Measurements from ENCODE around the gene CMSS1. TPM values are rescaled to one million over a fixed set of nuclear protein-coding genes. Genes with fewer than 3 reads are reported as not detected.

Gene CMSS1
- total and polyA plus RNA-seq, 7 experiments from 2014 or later, result 14.9 to 47.7 (median 18.4) TPM

DNA sequence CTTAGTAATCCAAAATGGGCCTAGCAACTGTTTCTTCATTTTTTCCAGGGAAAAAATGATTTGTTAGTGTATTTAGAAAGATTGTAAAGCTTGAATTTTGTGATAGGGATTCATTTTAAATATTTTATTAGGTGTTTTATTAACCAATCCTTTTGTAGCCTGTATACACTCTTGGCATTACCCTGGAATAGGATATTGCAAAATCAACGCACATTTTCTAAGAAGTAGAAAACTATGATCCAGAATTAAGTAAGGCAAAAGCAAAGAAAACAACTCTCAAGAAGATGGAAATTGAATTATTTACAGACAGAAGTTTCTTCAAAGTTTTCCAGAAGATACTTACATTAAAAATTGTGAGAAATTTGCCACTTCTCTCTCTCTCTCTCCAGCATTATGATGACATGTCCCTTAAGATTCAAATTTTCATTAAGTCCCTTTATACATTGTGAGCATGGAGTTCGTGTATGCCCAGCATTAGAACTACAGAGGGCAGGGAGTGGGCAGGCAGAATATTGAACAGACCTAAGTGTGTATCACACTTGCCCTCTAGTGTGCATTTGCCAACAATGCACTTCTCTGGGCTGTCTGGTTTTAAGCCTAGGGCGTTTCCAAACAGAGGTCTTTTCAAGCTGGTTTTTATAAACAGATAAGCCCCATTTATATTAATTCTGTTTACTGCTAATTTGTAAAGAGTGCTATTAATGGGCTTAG lies 28.5 kb upstream of the CMSS1 start:
- Histone ChIP-seq H3K4me3 (ENCODE audit: low read length) (no peak overlapping the region), H3K27ac (ENCODE audit: low read depth, low read length) (no peak overlapping the region), H3K9me3 (ENCODE audit: control insufficient read depth in 2 of 3, low read length in 3 of 3) (no peaks in the 10 kb centered on the region), H3K36me3 (ENCODE audit: control insufficient read depth in 2 of 3, insufficient read depth in 3 of 3, low read length in 3 of 3) (no peaks in the 10 kb centered on the region), H3K4me1 (ENCODE audit: control insufficient read depth in 2 of 2, insufficient read depth in 2 of 2, low read length in 2 of 2) (no peaks in the 10 kb centered on the region), H3K27me3 (ENCODE audit: control insufficient read depth in 2 of 2, insufficient read depth in 2 of 2, low read length in 2 of 2) (no peaks in the 10 kb centered on the region)
- DNase-seq (peak in 3 of 9 donors; percentile 1 to 10 (median 9)), ATAC-seq (peak; percentile 76)
- H3K36me3 Mint-ChIP-seq, result no peaks in the 10 kb centered on the region
- no peak overlapping the region for H3K4me3 Mint-ChIP-seq
- H3K4me1 Mint-ChIP-seq, result peaks cover 0 to 3% (median 0%) of the 10 kb centered on the region in 7 donors
- H3K27ac Mint-ChIP-seq, result no peak overlapping the region
- peaks cover 0 to 40% (median 8%) of the 10 kb centered on the region in 5 donors for H3K27me3 Mint-ChIP-seq
- intact Hi-C loops (cut with micrococcal nuclease), result loop anchor here in 1 of 2 donors (1.0 kb wide), 2 partner anchors 766 to 972 kb away; no protein-coding TSS in a partner anchor
- CTCF ChIA-PET, result no interaction called here
- POLR2A ChIA-PET, result interaction anchor here (0.6 kb wide), 1 partner anchor 25 kb away, joined by 5 read pairs; no protein-coding TSS in a partner anchor
- no peaks in the 10 kb centered on the region for H3K9me3 Mint-ChIP-seq

DNA sequence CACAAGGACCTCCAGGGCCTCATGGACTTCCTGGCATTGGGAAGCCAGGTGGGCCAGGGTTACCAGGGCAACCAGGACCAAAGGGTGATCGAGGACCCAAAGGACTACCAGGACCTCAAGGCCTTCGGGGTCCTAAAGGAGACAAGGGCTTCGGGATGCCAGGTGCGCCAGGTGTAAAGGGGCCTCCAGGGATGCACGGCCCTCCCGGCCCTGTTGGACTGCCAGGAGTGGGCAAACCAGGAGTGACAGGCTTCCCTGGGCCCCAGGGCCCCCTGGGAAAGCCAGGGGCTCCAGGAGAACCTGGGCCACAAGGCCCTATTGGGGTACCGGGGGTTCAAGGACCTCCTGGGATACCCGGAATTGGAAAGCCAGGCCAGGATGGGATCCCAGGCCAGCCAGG lies 23.2 kb upstream of the CMSS1 start:
- DNase-seq (no peak), ATAC-seq (no peak)
- ChIA-PET POLR2A (no interaction called here), CTCF (no interaction called here)
- H3K36me3 ChIP-seq (ENCODE audit: control insufficient read depth in 2 of 3, insufficient read depth in 3 of 3, low read length in 3 of 3), result no peaks in the 10 kb centered on the region
- H3K27me3 ChIP-seq (ENCODE audit: control insufficient read depth in 2 of 2, insufficient read depth in 2 of 2, low read length in 2 of 2), result no peaks in the 10 kb centered on the region
- Mint-ChIP-seq H3K27ac (no peak overlapping the region), H3K9me3 (peaks cover 0 to 4% (median 0%) of the 10 kb centered on the region in 11 donors), H3K27me3 (peaks cover 0 to 13% (median 4%) of the 10 kb centered on the region in 5 donors), H3K36me3 (no peaks in the 10 kb centered on the region), H3K4me3 (no peak overlapping the region), H3K4me1 (no peaks in the 10 kb centered on the region)
- no peak overlapping the region for H3K27ac ChIP-seq (ENCODE audit: low read depth, low read length)
- H3K9me3 ChIP-seq (ENCODE audit: control insufficient read depth in 2 of 3, low read length in 3 of 3), result no peaks in the 10 kb centered on the region
- no peaks in the 10 kb centered on the region for H3K4me1 ChIP-seq (ENCODE audit: control insufficient read depth in 2 of 2, insufficient read depth in 2 of 2, low read length in 2 of 2)
- no peak overlapping the region for H3K4me3 ChIP-seq (ENCODE audit: low read length)
- intact Hi-C loops (cut with micrococcal nuclease), result no loop called here

- Histone ChIP-seq H3K27me3 (ENCODE audit: control insufficient read depth in 2 of 2, insufficient read depth in 2 of 2, low read length in 2 of 2) (no peaks in the 10 kb centered on the region), H3K36me3 (ENCODE audit: control insufficient read depth in 2 of 3, insufficient read depth in 3 of 3, low read length in 3 of 3) (no peaks in the 10 kb centered on the region), H3K27ac (ENCODE audit: low read depth, low read length) (no peak overlapping the region), H3K4me3 (ENCODE audit: low read length) (no peak overlapping the region), H3K4me1 (ENCODE audit: control insufficient read depth in 2 of 2, insufficient read depth in 2 of 2, low read length in 2 of 2) (no peaks in the 10 kb centered on the region), H3K9me3 (ENCODE audit: control insufficient read depth in 2 of 3, low read length in 3 of 3) (no peaks in the 10 kb centered on the region)
- Mint-ChIP-seq H3K36me3 (no peaks in the 10 kb centered on the region), H3K4me3 (no peak overlapping the region), H3K27me3 (peaks cover 0 to 8% (median 2%) of the 10 kb centered on the region in 5 donors), H3K27ac (no peak overlapping the region), H3K9me3 (peaks cover 0 to 7% (median 0%) of the 10 kb centered on the region in 11 donors), H3K4me1 (no peaks in the 10 kb centered on the region)
- CTCF ChIA-PET, result no interaction called here
- ATAC-seq (no peak), DNase-seq (no peak)
- POLR2A ChIA-PET, result no interaction called here
- intact Hi-C loops (cut with micrococcal nuclease), result no loop called here
Measured at GRCh38 chr3:99795573-99795972, 22.1 kb upstream of the CMSS1 start.

DNA sequence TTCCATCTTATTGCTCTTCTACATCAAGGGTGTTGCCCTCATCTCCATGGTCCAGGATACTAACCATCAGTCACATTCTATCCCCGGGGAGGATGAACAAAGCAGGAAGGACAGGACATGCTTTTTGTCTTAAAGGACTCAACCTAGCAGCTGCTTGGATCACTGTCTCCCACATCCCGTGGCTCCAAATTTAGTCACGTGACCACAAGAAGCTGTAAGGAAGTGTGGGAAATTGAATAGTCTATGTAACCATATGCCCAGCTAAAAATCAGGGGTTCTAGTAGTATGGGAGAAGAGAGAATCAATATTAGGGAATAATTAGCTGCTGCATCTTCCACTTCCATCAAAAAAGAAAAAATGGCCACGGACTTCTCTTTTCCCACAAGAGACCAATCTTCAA lies 18.2 kb upstream of the CMSS1 start:
- no peak overlapping the region for H3K27ac Mint-ChIP-seq
- no peak for ATAC-seq
- CTCF ChIA-PET, result no interaction called here

DNA sequence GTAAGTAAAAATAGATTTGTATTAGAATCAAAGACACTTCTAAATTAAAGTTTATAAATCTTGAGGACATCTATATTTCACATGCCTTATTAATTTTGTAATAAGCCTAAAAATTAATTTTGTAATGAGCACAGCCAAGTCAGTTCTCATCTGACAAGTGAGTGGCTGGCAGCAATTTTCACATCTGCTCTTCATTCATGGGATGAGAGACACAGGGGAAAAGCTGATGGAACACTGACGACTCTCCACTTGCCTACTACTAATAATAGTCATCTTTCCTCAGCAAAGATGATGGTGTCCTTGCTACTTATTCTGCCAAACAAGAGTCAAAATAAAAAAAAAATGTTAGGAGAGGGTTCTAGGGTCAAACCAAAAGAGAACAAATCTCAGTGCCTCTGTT lies 14.4 kb upstream of the CMSS1 start:
- no peak overlapping the region for H3K4me3 ChIP-seq (ENCODE audit: low read length)
- no peak overlapping the region for H3K27ac ChIP-seq (ENCODE audit: low read depth, low read length)
- H3K4me3 Mint-ChIP-seq, result no peak overlapping the region
- no peak overlapping the region for H3K27ac Mint-ChIP-seq
- intact Hi-C loops (cut with micrococcal nuclease), result no loop called here
- no peaks in the 10 kb centered on the region for H3K4me1 ChIP-seq (ENCODE audit: control insufficient read depth in 2 of 2, insufficient read depth in 2 of 2, low read length in 2 of 2)
- H3K27me3 ChIP-seq (ENCODE audit: control insufficient read depth in 2 of 2, insufficient read depth in 2 of 2, low read length in 2 of 2), result no peaks in the 10 kb centered on the region
- no peaks in the 10 kb centered on the region for H3K27me3 Mint-ChIP-seq
- H3K36me3 ChIP-seq (ENCODE audit: control insufficient read depth in 2 of 3, insufficient read depth in 3 of 3, low read length in 3 of 3), result no peaks in the 10 kb centered on the region
- peaks cover 6 to 46% (median 14%) of the 10 kb centered on the region in 11 donors for H3K9me3 Mint-ChIP-seq
- no peak for ATAC-seq
- ChIA-PET CTCF (no interaction called here), POLR2A (no interaction called here)
- H3K4me1 Mint-ChIP-seq, result peaks cover 0 to 4% (median 0%) of the 10 kb centered on the region in 7 donors
- peaks cover 0 to 15% (median 0%) of the 10 kb centered on the region in 3 experiments for H3K9me3 ChIP-seq (ENCODE audit: control insufficient read depth in 2 of 3, low read length in 3 of 3)
- H3K36me3 Mint-ChIP-seq, result peaks cover 5 to 26% (median 16%) of the 10 kb centered on the region in 5 donors
- DNase-seq, result no peak

More for the DNA sequence above, 18.2 kb upstream of the CMSS1 start:
- DNase-seq, result no peak
- Mint-ChIP-seq H3K36me3 (peaks cover 0 to 18% (median 7%) of the 10 kb centered on the region in 5 donors), H3K4me1 (no peaks in the 10 kb centered on the region), H3K4me3 (no peak overlapping the region), H3K27me3 (no peaks in the 10 kb centered on the region), H3K9me3 (peaks cover 0 to 32% (median 4%) of the 10 kb centered on the region in 11 donors)
- intact Hi-C loops (cut with micrococcal nuclease), result no loop called here
- Histone ChIP-seq H3K9me3 (ENCODE audit: control insufficient read depth in 2 of 3, low read length in 3 of 3) (no peaks in the 10 kb centered on the region), H3K4me1 (ENCODE audit: control insufficient read depth in 2 of 2, insufficient read depth in 2 of 2, low read length in 2 of 2) (no peaks in the 10 kb centered on the region), H3K27ac (ENCODE audit: low read depth, low read length) (no peak overlapping the region), H3K4me3 (ENCODE audit: low read length) (no peak overlapping the region), H3K27me3 (ENCODE audit: control insufficient read depth in 2 of 2, insufficient read depth in 2 of 2, low read length in 2 of 2) (no peaks in the 10 kb centered on the region), H3K36me3 (ENCODE audit: control insufficient read depth in 2 of 3, insufficient read depth in 3 of 3, low read length in 3 of 3) (no peaks in the 10 kb centered on the region)
- POLR2A ChIA-PET, result no interaction called here

- peaks cover 0 to 15% (median 0%) of the 10 kb centered on the region in 3 experiments for H3K9me3 ChIP-seq (ENCODE audit: control insufficient read depth in 2 of 3, low read length in 3 of 3)
- intact Hi-C loops (cut with micrococcal nuclease), result no loop called here
Measured at GRCh38 chr3:99805160-99805559, 12.5 kb upstream of the CMSS1 start.

More at GRCh38 chr3:99805160-99805559, 12.5 kb upstream of the CMSS1 start:
- Histone ChIP-seq H3K36me3 (ENCODE audit: control insufficient read depth in 2 of 3, insufficient read depth in 3 of 3, low read length in 3 of 3) (no peaks in the 10 kb centered on the region), H3K4me3 (ENCODE audit: low read length) (no peak overlapping the region), H3K27me3 (ENCODE audit: control insufficient read depth in 2 of 2, insufficient read depth in 2 of 2, low read length in 2 of 2) (no peaks in the 10 kb centered on the region), H3K4me1 (ENCODE audit: control insufficient read depth in 2 of 2, insufficient read depth in 2 of 2, low read length in 2 of 2) (no peaks in the 10 kb centered on the region), H3K27ac (ENCODE audit: low read depth, low read length) (no peak overlapping the region)
- Mint-ChIP-seq H3K27ac (peak overlapping the region in 1 of 9 donors; percentile 49), H3K9me3 (peaks cover 6 to 39% (median 14%) of the 10 kb centered on the region in 11 donors), H3K4me3 (no peak overlapping the region), H3K4me1 (peaks cover 0 to 4% (median 0%) of the 10 kb centered on the region in 7 donors), H3K36me3 (peaks cover 5 to 26% (median 16%) of the 10 kb centered on the region in 5 donors), H3K27me3 (no peaks in the 10 kb centered on the region)
- CTCF ChIA-PET, result no interaction called here
- POLR2A ChIA-PET, result no interaction called here
- no peak for ATAC-seq
- DNase-seq, result no peak

Data from naive thymus-derived CD4-positive, alpha-beta T cell (primary cell).